ENCODE results near the gene HAUS5.

DNA sequence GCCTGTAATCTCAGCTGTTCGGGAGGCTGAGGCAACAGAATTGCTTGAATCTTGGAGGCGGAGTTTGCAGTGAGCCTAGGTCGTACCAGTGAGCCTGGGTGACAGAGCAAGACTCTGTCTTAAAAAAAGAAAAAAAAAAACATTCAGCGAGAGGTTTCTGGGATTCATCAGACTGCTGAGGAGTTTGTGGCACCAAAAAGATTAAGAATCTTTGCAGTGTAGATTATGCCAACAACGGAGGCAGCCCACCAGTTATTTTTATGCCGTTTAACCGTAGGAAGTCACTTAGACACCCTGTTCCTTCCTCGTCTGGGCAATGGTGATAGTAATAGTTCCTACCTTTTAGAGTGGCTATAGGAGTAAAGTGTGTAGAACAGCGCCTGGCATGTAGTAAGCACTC, 38.0 kb downstream of the HAUS5 start:
- TF ChIP-seq, protein P1, sequence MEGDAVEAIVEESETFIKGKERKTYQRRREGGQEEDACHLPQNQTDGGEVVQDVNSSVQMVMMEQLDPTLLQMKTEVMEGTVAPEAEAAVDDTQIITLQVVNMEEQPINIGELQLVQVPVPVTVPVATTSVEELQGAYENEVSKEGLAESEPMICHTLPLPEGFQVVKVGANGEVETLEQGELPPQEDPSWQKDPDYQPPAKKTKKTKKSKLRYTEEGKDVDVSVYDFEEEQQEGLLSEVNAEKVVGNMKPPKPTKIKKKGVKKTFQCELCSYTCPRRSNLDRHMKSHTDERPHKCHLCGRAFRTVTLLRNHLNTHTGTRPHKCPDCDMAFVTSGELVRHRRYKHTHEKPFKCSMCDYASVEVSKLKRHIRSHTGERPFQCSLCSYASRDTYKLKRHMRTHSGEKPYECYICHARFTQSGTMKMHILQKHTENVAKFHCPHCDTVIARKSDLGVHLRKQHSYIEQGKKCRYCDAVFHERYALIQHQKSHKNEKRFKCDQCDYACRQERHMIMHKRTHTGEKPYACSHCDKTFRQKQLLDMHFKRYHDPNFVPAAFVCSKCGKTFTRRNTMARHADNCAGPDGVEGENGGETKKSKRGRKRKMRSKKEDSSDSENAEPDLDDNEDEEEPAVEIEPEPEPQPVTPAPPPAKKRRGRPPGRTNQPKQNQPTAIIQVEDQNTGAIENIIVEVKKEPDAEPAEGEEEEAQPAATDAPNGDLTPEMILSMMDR (IDR thresholded peaks at IDR 0.05): no peak
- TF ChIP-seq EZH2 (IDR thresholded peaks at IDR 0.05; ENCODE audit: borderline replicate concordance, insufficient read depth, low read depth, low read length, poor library complexity, severe bottlenecking): no peak

All from B cell (primary cell).